ENCODE results near the gene SOWAHB. TPM values are rescaled to one million over a fixed set of nuclear protein-coding genes. Genes with fewer than 3 reads are reported as not detected.

The SOWAHB gene
- polyA plus RNA-seq, 1 donor from 2014 or later = not detected

- no peaks in the 10 kb centered on the region for H3K36me3 ChIP-seq (ENCODE audit: insufficient read depth, low read length)
- no peaks in the 10 kb centered on the region for H3F3A ChIP-seq (ENCODE audit: insufficient read depth, low read length, poor library complexity, severe bottlenecking)
- no peaks in the 10 kb centered on the region for H3K79me2 ChIP-seq (replicated peaks; ENCODE audit: insufficient read depth, low read length)
- H3K27me3 ChIP-seq (ENCODE audit: insufficient read depth, low read depth, low read length) = no peaks in the 10 kb centered on the region
- no peak overlapping the region for H3K4me3 ChIP-seq (ENCODE audit: low read length)
- TF ChIP-seq MXI1 (conservative IDR thresholded peaks at IDR 0.05; ENCODE audit: poor library complexity, severe bottlenecking) (no peak), RAD21 (conservative IDR thresholded peaks at IDR 0.05) (no peak), CTCF (IDR thresholded peaks at IDR 0.05; ENCODE audit: poor library complexity, severe bottlenecking) (no peak), POLR2AphosphoS5 (IDR thresholded peaks at IDR 0.05) (no peak), REST (IDR thresholded peaks at IDR 0.05; ENCODE audit: borderline replicate concordance) (no peak), EP300 (conservative IDR thresholded peaks at IDR 0.05; ENCODE audit: poor library complexity, severe bottlenecking) (no peak), EZH2 (IDR thresholded peaks at IDR 0.05; ENCODE audit: borderline replicate concordance, insufficient read depth, low read length, poor library complexity, severe bottlenecking) (no peak), TAF1 (IDR thresholded peaks at IDR 0.05; ENCODE audit: low read depth) (no peak), SMC3 (conservative IDR thresholded peaks at IDR 0.05; ENCODE audit: poor library complexity) (no peak)
- no peak overlapping the region for H3K4me2 ChIP-seq (ENCODE audit: low read length)
- no peak overlapping the region for H3K9ac ChIP-seq (ENCODE audit: low read length)
- H2AFZ ChIP-seq (ENCODE audit: low read depth, low read length) = no peak overlapping the region
- H3K9me3 ChIP-seq (ENCODE audit: low read length) = no peaks in the 10 kb centered on the region
- H3K9me2 ChIP-seq (ENCODE audit: insufficient read depth, low read length) = no peaks in the 10 kb centered on the region
- no peaks in the 10 kb centered on the region for H4K20me1 ChIP-seq (ENCODE audit: insufficient read depth)
- no peak overlapping the region for H3K27ac ChIP-seq (ENCODE audit: low read length)
Measured at GRCh38 chr4:76886848-76887441, 11.0 kb downstream of the SOWAHB start.

- no peaks in the 10 kb centered on the region for H4K20me1 ChIP-seq (ENCODE audit: insufficient read depth)
Measured at GRCh38 chr4:76886214-76886613, 11.7 kb downstream of the SOWAHB start.

More at GRCh38 chr4:76886214-76886613, 11.7 kb downstream of the SOWAHB start:
- no peak overlapping the region for H3K4me3 ChIP-seq (ENCODE audit: low read length)
- no peaks in the 10 kb centered on the region for H3K79me2 ChIP-seq (replicated peaks; ENCODE audit: insufficient read depth, low read length)
- no peak overlapping the region for H3K27ac ChIP-seq (ENCODE audit: low read length)
- no peaks in the 10 kb centered on the region for H3K9me3 ChIP-seq (ENCODE audit: low read length)
- H3K9me2 ChIP-seq (ENCODE audit: insufficient read depth, low read length) = no peaks in the 10 kb centered on the region
- no peaks in the 10 kb centered on the region for H3K36me3 ChIP-seq (ENCODE audit: insufficient read depth, low read length)
- no peak for TF ChIP-seq TAF1 (IDR thresholded peaks at IDR 0.05; ENCODE audit: low read depth)
- no peak for TF ChIP-seq RAD21 (conservative IDR thresholded peaks at IDR 0.05)
- TF ChIP-seq CTCF (IDR thresholded peaks at IDR 0.05; ENCODE audit: poor library complexity, severe bottlenecking) = no peak
- no peak for TF ChIP-seq EP300 (conservative IDR thresholded peaks at IDR 0.05; ENCODE audit: poor library complexity, severe bottlenecking)
- TF ChIP-seq POLR2AphosphoS5 (IDR thresholded peaks at IDR 0.05) = no peak
- TF ChIP-seq MXI1 (conservative IDR thresholded peaks at IDR 0.05; ENCODE audit: poor library complexity, severe bottlenecking) = no peak
- TF ChIP-seq REST (IDR thresholded peaks at IDR 0.05; ENCODE audit: borderline replicate concordance) = no peak
- TF ChIP-seq SMC3 (conservative IDR thresholded peaks at IDR 0.05; ENCODE audit: poor library complexity) = no peak
- no peak for TF ChIP-seq EZH2 (IDR thresholded peaks at IDR 0.05; ENCODE audit: borderline replicate concordance, insufficient read depth, low read length, poor library complexity, severe bottlenecking)
- no peak overlapping the region for H3K4me2 ChIP-seq (ENCODE audit: low read length)
- H3K9ac ChIP-seq (ENCODE audit: low read length) = no peak overlapping the region
- no peaks in the 10 kb centered on the region for H3K27me3 ChIP-seq (ENCODE audit: insufficient read depth, low read depth, low read length)
- no peak overlapping the region for H2AFZ ChIP-seq (ENCODE audit: low read depth, low read length)
- H3F3A ChIP-seq (ENCODE audit: insufficient read depth, low read length, poor library complexity, severe bottlenecking) = no peaks in the 10 kb centered on the region
